GM21717 (cell line): ENCODE data around the gene ARPC1A.
"Not testable (repeated sequence)": the region's sequence is repeated elsewhere in the genome, so short reads cannot be mapped to it uniquely, and the experiment has no call there.

Experiments
- ATAC-seq: cut with Tn5 transposase; IDR thresholded peaks from one replicate; pipeline ENCODE4 v1.9.1; 2021; ENCODE audit warnings: mild to moderate bottlenecking, moderate library complexity; ENCODE audit not compliant: unreplicated experiment

Gene ARPC1A

DNA sequence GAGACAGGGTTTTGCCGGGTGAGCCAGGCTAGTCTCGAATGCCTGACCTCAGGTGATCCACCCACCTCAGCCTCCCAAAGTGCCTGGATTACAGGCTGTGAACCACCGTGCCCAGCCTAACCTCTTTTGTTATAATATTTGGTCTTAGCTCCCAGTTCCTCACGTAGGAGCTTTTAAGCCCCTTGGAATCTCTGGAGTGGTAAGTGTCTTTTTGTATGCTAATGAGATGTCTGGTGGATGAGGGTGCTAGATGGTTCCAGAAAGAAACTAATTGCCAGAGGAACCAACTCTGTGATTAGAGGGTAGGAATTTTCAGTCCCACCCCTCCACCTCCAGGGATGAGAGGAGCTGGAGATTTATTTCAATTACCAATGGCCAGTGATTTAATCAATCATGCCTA is 5.3 kb upstream of the ARPC1A start:
- no peak for ATAC-seq

DNA sequence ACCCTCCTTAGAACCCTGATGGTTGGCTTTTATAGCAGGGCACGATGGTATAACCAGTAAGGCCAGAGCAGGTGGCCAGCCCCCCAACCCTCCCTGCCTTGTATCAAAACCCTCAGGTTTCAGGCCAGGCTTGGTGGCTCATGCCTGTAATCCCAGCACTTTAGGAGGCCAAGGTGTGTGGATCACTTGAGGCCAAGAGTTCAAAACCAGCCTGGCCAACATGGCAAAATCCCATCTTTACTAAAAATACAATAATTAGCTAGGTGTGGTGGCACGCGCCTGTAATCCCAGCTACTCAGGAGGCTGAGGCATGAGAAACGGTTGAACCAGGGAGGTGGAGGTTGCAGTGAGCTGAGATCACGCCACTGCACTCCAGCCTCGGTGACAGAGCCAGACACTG is 3.0 kb upstream of the ARPC1A start:
- not testable (repeated sequence) for ATAC-seq

DNA sequence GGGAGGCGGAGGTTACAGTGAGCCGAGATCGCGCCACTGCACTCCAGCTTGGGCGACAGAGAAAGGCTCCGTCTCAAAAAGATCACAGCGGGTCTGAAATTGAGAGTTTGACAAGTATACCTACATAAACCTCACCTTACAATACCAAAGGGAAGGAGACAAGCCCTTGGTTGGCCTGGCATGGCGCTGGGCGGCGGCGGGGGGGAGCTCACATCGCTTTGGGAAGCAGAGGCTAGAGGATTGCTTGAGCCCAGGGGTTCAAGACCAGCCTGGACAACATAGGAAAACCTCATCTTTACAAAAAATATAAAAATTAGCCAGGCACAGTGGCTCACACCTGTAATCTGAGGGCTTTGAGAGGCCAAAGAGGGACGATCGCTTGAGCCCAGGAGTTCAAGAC is 1.1 kb upstream of the ARPC1A start:
- no peak for ATAC-seq

DNA sequence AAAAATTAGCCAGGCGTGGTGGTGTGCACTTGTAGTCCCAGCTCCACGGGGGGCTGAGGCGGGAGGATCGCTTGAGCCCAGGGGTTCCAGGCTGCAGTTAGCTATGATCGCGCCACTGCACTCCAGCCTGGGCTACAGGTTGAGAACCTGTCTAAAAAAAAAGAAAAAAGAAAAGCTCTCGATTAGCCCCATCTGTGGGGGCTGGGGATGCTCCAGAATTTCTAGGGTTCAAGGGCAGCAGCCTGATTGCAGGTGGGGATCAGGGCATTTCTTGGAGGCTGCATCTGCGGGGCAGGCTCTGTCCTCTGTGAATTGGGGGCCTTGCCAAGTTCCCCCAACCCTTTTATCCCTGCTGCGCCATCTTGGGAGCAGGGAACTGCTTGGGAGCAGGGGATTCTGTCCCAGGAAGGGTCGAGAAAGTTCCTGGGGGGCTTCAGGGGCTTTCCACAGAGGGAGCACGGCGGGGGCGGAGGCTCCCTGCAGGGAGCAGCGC is 651 bp upstream of the ARPC1A start:
- peak; percentile 2 for ATAC-seq

DNA sequence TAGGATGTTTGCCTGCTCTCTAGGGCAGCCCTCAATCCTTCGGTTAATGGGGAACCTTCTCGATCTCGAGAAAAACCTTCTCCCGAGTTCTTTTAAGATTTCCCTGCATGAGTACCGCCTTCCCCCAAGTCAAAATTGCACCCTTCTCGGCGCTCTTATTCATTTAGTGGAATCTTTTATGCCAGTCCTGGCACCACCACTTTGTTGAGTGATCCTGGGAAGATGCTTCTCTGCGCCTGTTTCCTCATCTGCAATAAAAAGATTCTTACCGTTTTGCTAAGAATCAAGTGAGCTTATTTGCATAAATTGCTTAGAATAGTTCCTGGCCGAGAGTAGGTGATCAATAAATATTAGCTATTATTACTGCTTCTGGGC is 697 bp downstream of the ARPC1A start:
- no peak for ATAC-seq

DNA sequence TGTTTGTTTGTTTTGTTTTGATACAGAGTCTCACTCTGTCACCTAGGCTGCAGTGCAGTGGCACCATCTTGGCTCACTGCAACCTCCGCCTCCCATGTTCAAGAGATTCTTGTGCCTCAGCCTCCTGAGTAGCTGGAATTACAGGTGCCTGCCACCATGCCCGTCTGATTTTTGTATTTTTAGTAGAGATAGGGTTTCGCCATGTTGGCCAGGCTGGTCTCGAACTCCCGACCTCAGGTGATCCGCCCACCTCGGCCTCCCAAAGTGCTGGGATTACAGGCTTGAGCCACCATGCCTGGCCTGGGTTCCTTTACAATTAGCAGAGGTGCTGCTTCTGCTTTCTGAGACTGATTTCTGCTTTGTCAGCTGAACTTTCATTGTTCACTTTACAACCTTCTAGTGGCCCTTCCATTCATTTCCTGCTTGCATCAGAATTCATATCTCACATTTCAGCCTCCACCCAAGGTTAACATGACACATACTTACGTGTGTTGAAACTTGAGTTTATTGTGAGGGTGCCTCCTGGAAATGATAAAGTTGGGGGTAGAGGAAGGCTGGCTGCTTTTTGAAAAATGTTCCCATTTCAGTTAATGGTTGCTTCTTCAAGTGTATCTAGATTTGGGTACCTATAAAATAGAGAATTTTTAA is 4.7 kb downstream of the ARPC1A start:
- ATAC-seq: not testable (repeated sequence)

DNA sequence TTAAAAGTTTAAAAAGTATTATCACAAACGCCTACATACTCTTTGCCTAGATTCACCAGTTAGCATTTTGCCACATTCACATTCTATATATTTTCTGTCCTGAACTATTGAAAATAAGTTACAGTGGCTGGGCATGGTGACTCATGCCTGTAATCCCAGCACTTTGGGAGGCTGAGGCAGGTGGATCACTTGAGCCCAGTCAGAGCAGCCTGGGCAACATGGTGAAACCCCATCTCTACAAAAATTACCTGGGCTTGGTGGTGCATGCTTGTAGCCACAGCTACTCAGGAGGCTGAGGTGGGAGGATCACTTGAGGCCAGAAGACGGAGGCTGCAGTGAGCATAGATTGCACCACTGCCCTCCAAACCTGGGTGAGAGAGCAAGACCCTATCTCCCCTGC is 5.3 kb downstream of the ARPC1A start:
- no peak for ATAC-seq

DNA sequence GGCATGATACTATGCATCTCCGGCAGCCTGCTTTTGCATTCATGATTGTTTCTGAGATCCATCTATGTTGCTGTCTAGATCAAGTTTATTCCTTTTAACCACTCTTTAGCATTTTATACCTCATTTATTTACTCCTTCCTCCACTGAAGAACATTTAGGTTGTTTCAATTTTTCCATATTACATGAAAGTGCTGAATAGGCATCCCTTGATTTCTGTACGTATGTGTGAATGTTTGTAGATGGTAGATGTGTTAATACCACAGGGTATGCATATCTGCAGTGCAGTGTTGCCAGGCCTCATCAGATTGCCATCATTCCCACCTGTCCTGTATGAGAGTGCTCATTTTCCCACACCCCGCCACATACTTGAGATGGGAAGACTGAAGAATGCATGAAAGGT is 13.9 kb downstream of the ARPC1A start:
- no peak for ATAC-seq

DNA sequence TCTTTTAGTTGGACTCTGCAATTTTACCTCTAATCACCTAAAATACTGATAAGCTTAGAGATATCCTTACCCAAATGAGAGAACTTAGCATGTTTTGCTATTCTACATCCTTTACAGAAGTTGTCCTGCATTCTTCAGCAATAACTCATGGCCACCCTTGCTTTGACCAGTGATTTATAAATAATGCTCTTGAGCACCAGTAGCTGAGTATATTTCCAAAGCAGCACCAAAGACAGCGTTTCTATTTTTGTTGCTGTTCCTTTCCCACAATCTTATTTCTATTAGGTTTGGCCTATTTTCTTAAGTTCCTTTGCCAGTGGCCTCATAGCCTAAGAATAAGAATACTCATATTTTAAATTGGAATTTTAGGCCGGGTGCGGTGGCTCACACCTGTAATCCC is 15.0 kb downstream of the ARPC1A start:
- ATAC-seq: no peak

DNA sequence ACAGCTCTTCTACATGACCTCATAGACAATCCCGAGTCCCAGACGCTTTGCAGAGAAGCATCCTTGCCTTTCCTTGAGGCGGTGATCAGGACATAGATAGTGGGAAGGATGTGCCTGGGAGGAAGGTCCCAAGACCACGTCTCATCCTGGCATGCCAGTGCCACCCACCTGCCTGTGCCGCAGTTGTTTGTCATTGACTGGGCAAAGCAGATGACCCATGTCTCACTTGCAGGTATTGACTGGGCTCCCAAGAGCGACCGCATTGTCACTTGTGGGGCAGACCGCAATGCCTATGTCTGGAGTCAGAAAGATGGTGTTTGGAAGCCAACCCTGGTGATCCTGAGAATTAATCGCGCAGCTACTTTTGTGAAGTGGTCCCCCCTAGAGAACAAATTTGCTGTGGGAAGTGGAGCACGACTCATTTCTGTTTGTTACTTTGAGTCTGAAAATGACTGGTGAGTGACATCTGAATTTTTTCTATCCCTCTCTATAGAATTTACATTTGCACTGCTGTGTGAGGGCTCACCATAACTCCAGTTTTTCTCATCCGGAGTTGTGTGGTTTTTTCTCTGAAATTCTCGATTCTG is 18.5 kb downstream of the ARPC1A start:
- no peak for ATAC-seq

DNA sequence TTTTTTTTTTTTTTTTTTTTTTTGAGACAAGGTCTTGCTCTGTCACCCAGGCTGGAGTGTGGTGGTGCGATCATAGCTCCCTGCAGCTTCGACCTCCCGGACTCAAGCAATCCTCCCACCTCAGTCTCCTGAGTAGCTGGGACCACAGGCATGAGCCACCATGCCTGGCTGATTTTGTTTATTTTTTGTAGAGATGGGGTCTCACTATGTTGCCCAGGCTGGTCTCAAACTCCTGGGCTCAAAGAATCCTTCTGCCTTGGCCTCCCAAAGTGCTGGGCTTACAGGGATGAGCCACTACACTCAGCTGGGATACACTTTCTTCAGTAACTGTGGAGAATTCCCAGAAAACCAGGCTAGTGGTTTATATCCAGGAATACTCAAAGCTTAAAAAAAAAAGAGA is 24.9 kb downstream of the ARPC1A start:
- not testable (repeated sequence) for ATAC-seq

DNA sequence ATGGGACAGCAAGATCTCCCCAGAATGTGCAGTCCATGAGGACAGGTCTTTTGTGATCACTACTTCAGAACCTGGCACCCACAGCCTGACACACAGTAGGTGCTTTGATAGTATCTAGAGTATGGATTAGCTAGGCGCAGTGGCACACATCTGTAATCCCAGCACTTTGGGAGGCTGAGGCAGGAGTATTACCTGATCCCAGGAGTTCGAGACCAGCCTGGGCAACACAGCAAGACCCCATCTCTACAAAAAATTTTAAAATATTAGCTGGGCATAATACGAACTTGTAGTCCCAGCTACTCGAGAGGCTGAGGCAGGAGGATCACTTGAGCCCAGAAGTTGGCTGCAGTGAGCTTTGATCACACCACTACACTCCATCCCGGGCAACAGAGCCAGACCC is 26.5 kb downstream of the ARPC1A start:
- ATAC-seq: no peak

DNA sequence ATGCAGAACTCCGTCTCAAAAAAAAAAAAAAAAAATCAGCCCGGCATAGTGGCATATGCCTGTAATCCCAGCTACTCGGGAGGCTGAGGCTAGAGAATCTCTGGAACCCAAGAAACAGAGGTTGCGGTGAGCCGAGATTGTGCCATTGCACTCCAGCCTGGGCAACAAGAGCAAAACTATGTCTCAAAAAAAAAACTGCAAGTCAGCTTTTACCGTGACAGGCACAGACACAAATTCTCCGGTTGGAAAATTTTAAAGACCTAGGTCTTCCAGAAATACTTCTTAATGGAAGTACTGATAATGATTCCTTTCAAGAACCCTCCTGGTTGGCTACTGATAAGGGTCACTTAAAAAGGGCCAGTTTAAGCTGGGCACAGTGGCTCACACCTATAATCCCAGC is 29.4 kb downstream of the ARPC1A start:
- no peak for ATAC-seq

DNA sequence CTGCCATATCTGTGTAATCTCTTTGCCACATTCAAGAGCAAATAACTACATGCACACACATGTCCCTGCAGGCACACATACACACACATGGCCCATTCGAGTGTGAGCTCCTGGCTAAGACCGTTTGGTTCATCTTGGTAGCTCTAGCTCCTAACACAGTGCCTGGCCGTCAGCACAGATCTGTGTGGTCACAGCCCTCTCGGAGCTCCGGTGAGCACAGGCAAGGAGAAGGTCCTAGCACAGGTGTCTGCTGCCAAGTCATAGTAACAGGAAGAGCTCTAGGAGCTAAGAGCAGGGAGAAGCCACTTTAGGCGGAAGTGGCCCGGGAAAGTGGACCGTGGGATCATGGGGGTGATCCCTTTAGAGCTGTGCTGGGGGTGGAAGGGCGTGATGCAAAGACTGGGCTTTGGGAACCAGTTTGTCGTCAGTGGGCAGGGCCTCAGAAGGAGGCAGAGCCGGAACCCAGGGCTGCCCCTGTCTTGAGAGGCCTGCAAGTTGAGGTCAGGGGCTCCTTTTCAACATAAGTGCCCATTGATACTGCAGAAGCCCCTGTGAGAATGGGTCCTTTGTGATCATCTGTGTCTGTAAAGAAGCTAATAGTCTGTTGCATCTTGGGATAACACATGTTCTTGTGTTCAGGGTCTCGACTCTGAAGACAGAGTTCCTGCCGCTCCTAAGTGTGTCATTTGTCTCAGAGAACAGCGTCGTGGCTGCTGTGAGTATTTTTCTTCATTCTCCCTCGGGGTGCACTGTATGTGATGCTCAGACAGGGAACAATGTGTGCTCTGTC is 32.2 kb downstream of the ARPC1A start:
- no peak for ATAC-seq

DNA sequence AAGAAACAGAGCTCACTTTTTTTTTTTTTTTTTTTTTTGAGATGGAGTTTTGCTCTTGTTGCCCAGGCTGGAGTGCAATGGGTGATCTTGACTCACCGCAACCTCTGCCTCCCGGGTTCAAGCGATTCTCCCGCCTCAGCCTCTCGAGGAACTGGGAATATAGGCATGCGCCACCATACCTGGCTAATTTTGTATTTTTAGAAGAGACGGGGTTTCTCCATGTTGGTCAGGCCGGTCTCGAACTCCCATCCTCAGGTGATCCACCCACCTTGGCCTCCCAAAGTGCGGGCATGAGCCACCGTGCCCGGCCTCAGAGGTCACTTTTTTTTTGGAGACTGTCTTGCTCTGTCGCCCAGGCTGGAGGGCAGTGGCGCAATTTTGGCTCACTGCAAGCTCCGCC is 32.8 kb downstream of the ARPC1A start:
- not testable (repeated sequence) for ATAC-seq

DNA sequence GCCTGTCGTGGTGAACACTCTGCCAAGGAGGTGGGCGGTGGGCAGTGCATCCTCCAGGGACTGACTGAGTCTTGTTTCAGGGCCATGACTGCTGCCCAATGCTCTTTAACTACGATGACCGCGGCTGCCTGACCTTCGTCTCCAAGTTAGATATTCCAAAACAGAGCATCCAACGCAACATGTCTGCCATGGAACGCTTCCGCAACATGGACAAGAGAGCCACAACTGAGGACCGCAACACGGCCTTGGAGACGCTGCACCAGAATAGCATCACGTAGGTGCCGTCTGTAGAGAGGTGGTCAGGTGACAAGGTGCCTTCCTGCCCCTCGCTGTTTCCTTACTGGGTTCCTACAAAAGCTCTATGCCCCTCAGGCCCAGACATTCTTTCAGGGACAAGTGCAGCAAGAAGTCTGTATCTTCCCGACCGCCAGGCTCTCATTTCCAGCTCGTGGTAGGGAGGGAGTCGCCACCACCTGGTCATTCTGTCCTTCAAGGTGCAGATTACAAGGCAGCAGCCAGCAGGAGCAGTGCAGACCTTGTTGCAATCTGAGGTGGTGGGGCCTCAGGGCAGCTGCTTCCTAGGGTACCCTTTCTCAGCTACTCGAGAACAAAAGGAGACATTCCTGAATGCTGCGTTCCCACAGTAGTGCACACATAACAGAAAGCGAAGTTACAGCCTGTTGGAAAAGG is 33.9 kb downstream of the ARPC1A start:
- no peak for ATAC-seq

DNA sequence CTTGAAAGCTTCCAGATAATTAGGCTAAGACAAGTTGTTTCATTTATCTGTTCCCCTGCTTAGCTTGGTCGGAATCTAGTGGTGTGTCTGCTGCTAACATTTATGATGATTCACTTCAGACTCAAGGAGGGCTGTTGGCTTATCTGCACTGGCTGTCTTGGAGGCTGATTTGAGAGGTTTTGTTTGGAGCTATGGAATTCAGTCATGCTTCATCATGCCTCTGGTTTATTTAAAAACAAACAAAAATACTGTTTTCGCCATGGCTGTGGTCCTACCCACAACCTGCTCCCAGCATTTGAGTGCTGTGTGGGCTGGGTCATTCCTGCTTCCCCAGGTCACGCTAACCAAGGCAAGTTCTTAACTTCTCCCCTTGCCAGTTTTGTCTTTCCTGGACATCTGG is 37.1 kb downstream of the ARPC1A start:
- ATAC-seq: no peak

DNA sequence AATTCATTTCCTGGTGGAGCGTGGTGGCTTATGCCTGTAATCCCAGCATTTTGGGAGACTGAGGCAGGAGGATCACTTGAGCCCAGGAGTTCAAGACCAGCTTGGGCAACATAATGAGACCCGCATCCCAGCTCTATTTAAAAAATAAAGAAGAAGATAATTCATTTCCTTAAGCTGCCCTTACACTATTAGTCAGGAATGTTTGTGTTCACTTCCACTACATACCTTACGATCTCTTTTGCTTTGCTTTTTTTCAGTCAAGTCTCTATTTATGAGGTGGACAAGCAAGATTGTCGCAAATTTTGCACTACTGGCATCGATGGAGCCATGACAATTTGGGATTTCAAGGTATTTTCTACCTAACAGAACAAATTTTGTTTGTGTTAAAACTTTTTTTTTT is 37.6 kb downstream of the ARPC1A start:
- no peak for ATAC-seq

DNA sequence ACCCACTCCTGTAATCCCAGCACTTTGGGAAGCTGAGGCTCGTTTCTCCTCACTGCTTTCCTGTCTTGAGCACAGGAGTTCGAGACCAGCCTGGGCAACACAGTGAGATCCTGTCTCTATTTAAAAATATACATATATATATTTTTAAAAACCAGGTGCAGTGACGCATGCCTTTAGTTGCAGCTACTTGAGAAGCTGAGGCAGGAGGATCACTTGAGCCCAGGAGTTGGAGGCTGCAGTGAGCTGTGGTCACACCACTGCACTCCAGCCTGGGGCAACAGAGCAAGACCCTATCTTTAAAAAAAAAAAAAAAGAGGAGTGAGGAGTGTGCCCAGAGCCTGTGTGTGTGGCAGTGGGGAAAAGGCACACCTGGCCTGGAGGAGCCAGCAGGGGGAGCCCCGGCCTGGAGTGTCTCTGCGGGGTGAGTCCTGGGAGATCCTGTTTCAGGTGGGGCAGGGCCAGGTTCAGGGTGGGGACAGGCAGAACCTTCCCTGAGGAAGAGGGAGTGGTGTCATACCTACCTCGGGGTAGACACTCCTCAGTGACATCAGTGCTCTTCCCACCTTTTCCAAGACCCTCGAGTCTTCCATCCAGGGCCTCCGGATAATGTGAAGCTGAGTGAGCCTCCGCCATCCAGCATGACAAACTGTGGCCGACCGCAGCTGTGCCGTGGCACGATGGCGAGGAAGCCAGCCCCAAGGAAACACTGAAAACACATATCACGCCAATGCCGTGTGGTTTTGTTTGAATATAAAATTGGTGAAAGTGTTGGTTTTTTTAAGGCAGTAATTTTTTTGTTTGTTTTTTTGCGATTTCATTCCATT is 39.8 kb downstream of the ARPC1A start:
- no peak for ATAC-seq

DNA sequence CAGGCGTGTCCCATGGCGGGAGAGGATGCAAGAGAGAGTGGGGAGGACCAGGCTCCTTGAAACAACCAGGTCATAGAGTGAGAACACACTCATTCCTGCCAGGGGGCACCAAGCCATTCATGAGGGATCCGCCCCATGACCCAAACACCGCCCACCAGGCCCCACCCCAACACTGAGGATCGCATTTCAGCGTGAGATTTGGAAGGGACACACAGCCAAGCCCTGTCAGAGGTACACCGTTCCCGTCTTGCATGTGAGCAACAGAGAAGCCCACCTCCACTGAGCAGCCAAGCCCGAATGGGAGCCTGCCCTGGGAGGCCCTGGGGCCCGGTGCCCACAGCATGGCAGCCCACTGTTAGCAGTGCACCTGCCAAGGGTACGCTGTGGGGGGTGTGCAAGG is 40.9 kb downstream of the ARPC1A start:
- no peak for ATAC-seq
